ENCODE measurements around the gene KRTAP10-1. TPM values are rescaled to one million over a fixed set of nuclear protein-coding genes. Genes with fewer than 3 reads are reported as not detected.

The KRTAP10-1 gene
- total RNA-seq, 1 experiment from 2014 or later, result not detected

DNA sequence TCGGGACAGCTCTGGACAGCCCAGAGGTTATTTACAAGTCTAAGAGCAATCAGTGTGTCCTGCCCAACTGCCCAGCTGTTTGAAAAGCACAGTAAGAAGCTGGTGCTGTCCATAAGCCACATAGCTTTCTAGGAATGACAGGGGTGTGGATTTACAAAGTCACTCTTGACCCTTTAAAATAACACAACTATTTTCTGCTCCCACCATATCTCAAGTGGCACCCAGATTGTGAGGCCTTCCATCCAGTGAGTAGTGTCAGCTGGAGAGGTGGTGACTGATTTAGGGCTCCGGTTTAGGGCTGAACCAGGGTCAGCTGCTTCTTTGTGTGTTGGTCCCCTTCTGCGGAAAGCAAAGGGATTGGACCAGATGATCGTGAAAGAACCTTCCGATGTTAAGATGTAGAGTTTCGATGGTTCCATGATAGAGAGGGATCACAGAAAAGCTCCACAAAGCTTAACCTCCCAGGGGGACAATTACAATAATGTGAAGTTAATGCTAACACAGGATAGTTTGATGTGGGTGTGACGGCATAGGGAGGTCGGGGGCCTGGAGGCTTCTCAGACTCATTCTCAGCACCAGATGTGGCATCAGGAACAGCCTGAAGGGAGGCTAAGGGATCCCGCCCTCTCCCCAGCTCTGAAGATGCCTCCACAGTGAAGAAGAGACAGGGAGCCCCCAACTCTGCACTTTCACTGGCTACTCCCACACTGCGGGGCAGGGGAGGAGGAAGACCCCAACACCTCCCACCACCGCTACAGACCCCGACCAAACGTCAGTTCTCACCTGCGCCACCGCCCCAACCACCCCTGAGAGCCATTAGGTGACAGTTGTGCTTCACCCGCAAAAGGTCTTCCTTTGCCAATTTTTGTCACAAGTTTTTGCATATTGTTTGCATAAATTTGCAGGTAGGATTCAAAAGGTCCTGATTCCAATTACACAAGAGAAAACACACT is 44.1 kb downstream of the KRTAP10-1 start:
- Mint-ChIP-seq H3K4me3 (no peak overlapping the region), H3K9me3 (peaks cover 24% of the 10 kb centered on the region), H3K27me3 (ENCODE audit: low read depth) (peaks cover 9% of the 10 kb centered on the region; the same call in 1 of the 2 replicates), H3K27ac (peak overlapping the region; percentile 31), H3K4me1 (peaks cover 39% of the 10 kb centered on the region), H3K36me3 (peaks cover 38% of the 10 kb centered on the region)
- ChIA-PET CTCF (interaction anchor here (0.8 to 1.9 kb wide), 6 partner anchors 8 to 633 kb away, joined by 3 to 7 read pairs (median 4); no protein-coding TSS in a partner anchor), POLR2A (no interaction called here)
- DNase-seq (ENCODE audit: low spot score) (no peak), ATAC-seq (no peak)
- TF ChIP-seq NR2C2 (CRISPR knock-in tag; IDR thresholded peaks at IDR 0.05) (no peak), RELA (CRISPR knock-in tag; IDR thresholded peaks at IDR 0.05; ENCODE audit: borderline replicate concordance) (no peak), MLX (CRISPR knock-in tag; IDR thresholded peaks at IDR 0.05) (no peak), ZNF423 (CRISPR knock-in tag; IDR thresholded peaks at IDR 0.05) (no peak), ATF6 (CRISPR knock-in tag; IDR thresholded peaks at IDR 0.05) (no peak), SP1 (CRISPR knock-in tag; conservative IDR thresholded peaks at IDR 0.05) (no peak), EMX1 (CRISPR knock-in tag; IDR thresholded peaks at IDR 0.05) (no peak), ZNF219 (CRISPR knock-in tag; IDR thresholded peaks at IDR 0.05; ENCODE audit: borderline replicate concordance) (no peak), RORB (CRISPR knock-in tag; IDR thresholded peaks at IDR 0.05) (no peak), TCF7 (CRISPR knock-in tag; IDR thresholded peaks at IDR 0.05; ENCODE audit: low read depth) (no peak), CDX4 (CRISPR knock-in tag; IDR thresholded peaks at IDR 0.05; ENCODE audit: borderline replicate concordance) (no peak), KAT7 (CRISPR knock-in tag; IDR thresholded peaks at IDR 0.05; ENCODE audit: borderline replicate concordance) (no peak)
- TF ChIP-seq, protein P1, sequence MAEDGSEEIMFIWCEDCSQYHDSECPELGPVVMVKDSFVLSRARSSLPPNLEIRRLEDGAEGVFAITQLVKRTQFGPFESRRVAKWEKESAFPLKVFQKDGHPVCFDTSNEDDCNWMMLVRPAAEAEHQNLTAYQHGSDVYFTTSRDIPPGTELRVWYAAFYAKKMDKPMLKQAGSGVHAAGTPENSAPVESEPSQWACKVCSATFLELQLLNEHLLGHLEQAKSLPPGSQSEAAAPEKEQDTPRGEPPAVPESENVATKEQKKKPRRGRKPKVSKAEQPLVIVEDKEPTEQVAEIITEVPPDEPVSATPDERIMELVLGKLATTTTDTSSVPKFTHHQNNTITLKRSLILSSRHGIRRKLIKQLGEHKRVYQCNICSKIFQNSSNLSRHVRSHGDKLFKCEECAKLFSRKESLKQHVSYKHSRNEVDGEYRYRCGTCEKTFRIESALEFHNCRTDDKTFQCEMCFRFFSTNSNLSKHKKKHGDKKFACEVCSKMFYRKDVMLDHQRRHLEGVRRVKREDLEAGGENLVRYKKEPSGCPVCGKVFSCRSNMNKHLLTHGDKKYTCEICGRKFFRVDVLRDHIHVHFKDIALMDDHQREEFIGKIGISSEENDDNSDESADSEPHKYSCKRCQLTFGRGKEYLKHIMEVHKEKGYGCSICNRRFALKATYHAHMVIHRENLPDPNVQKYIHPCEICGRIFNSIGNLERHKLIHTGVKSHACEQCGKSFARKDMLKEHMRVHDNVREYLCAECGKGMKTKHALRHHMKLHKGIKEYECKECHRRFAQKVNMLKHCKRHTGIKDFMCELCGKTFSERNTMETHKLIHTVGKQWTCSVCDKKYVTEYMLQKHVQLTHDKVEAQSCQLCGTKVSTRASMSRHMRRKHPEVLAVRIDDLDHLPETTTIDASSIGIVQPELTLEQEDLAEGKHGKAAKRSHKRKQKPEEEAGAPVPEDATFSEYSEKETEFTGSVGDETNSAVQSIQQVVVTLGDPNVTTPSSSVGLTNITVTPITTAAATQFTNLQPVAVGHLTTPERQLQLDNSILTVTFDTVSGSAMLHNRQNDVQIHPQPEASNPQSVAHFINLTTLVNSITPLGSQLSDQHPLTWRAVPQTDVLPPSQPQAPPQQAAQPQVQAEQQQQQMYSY (CRISPR knock-in tag; IDR thresholded peaks at IDR 0.05), result no peak
- TF ChIP-seq, protein P2, sequence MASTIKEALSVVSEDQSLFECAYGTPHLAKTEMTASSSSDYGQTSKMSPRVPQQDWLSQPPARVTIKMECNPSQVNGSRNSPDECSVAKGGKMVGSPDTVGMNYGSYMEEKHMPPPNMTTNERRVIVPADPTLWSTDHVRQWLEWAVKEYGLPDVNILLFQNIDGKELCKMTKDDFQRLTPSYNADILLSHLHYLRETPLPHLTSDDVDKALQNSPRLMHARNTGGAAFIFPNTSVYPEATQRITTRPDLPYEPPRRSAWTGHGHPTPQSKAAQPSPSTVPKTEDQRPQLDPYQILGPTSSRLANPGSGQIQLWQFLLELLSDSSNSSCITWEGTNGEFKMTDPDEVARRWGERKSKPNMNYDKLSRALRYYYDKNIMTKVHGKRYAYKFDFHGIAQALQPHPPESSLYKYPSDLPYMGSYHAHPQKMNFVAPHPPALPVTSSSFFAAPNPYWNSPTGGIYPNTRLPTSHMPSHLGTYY (CRISPR knock-in tag; IDR thresholded peaks at IDR 0.05), result no peak

- Mint-ChIP-seq H3K36me3 (peaks cover 47% of the 10 kb centered on the region), H3K4me3 (no peak overlapping the region), H3K27ac (no peak overlapping the region), H3K9me3 (peaks cover 29% of the 10 kb centered on the region), H3K4me1 (peaks cover 39% of the 10 kb centered on the region), H3K27me3 (ENCODE audit: low read depth) (peaks cover 9% of the 10 kb centered on the region; the same call in 1 of the 2 replicates)
- no peak for TF ChIP-seq EMX1 (CRISPR knock-in tag; IDR thresholded peaks at IDR 0.05)
- CTCF ChIA-PET, result interaction anchor here (0.9 to 1.3 kb wide), 4 partner anchors 9 to 634 kb away, joined by 3 to 4 read pairs (median 4); no protein-coding TSS in a partner anchor
- DNase-seq (ENCODE audit: low spot score) (no peak), ATAC-seq (no peak)
- POLR2A ChIA-PET, result no interaction called here
Observed at GRCh38 chr21:44494956-44495355, 45.0 kb downstream of the KRTAP10-1 start.

Data from WTC11 (cell line).